ENCODE measurements around the gene RPL6. TPM values are rescaled to one million over a fixed set of nuclear protein-coding genes. Genes with fewer than 3 reads are reported as not detected.

The RPL6 gene
- total RNA-seq, 2 donors from 2014 or later, result 737 to 1,506 TPM

DNA sequence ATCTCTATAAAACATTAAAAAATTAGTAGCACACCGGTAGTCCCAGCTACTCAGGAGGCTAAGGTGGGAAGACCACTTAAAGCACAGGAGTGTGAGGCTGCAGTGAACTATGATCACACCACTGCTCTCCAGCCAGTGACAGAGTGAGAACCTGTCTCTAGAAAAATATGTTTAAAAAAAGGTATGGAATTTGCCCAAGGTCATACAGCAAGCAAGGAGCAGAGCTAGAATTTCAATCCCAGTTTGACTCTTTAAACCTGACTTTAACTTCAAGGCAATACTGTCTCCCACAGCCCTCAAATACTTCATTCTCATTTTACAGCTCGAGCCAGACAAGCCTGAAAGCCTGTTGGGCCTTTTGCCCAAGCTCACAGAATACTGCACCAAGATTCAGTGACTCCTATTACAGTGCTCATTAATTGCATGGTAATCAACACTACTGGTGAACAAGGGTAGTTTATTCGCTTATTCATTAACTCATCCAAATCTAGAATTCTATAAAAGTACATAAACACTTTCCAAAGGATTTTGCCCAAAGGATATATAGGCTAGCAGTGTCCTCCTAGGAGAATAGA lies 35.2 kb downstream of the RPL6 start:
- Histone ChIP-seq H3K27ac (no peak overlapping the region), H3K4me3 (no peak overlapping the region), H3K4me1 (replicated peaks) (no peaks in the 10 kb centered on the region), H3K36me3 (no peaks in the 10 kb centered on the region), H3K27me3 (replicated peaks; ENCODE audit: insufficient read depth) (no peaks in the 10 kb centered on the region), H3K9me3 (no peaks in the 10 kb centered on the region)
- TF ChIP-seq POLR2A (IDR thresholded peaks at IDR 0.05) (no peak), POLR2AphosphoS5 (IDR thresholded peaks at IDR 0.05) (no peak)
- TF ChIP-seq, protein P1, sequence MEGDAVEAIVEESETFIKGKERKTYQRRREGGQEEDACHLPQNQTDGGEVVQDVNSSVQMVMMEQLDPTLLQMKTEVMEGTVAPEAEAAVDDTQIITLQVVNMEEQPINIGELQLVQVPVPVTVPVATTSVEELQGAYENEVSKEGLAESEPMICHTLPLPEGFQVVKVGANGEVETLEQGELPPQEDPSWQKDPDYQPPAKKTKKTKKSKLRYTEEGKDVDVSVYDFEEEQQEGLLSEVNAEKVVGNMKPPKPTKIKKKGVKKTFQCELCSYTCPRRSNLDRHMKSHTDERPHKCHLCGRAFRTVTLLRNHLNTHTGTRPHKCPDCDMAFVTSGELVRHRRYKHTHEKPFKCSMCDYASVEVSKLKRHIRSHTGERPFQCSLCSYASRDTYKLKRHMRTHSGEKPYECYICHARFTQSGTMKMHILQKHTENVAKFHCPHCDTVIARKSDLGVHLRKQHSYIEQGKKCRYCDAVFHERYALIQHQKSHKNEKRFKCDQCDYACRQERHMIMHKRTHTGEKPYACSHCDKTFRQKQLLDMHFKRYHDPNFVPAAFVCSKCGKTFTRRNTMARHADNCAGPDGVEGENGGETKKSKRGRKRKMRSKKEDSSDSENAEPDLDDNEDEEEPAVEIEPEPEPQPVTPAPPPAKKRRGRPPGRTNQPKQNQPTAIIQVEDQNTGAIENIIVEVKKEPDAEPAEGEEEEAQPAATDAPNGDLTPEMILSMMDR (IDR thresholded peaks at IDR 0.05), result no peak
- WGBS, result 85% methylated on average over 3 of the region's 3 CpGs
- no peak for DNase-seq (ENCODE audit: low spot score)
- intact Hi-C loops (cut with DNase I), result no loop called here

DNA sequence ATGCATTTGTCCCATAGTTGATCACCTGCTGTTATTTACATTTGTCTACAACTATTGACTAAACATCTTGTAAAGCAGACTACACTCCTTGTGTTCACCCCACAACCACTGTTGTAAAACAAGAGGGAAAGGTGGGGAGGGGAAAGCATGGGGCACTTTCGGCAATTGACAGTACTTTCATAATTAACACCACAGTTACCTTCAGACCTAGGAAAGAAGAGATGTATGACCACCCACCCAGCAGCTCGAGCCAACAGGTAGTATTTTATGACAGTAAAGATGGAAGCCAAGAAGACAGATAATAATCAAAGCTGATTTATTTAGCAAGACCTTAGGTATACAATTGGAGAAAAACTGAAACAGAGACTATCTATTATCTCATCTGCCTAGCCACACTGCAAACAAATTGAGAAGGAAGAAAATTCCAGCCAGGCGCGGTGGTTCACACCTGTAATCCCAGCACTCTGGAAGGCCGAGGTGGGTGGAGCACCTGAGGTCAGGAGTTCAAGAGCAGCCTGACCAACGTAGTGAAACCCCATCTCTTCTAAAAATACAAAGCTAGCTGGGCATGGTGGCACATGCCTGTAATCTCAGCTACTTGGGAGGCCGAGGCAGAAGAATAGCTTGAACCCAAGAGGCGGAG lies 38.4 kb downstream of the RPL6 start:
- Histone ChIP-seq H3K4me3 (no peak overlapping the region), H3K4me1 (replicated peaks) (peaks cover 5% of the 10 kb centered on the region), H3K27ac (peak overlapping the region in 1 of 2 donors; percentile 31), H3K9me3 (no peaks in the 10 kb centered on the region), H3K27me3 (replicated peaks; ENCODE audit: insufficient read depth) (no peaks in the 10 kb centered on the region), H3K36me3 (no peaks in the 10 kb centered on the region)
- TF ChIP-seq POLR2AphosphoS5 (IDR thresholded peaks at IDR 0.05) (no peak), POLR2A (IDR thresholded peaks at IDR 0.05) (no peak)
- TF ChIP-seq, protein P1 (IDR thresholded peaks at IDR 0.05), result no peak
- 50% methylated on average over 8 of the region's 8 CpGs for WGBS
- DNase-seq (ENCODE audit: low spot score), result no peak
- intact Hi-C loops (cut with DNase I), result no loop called here

DNA sequence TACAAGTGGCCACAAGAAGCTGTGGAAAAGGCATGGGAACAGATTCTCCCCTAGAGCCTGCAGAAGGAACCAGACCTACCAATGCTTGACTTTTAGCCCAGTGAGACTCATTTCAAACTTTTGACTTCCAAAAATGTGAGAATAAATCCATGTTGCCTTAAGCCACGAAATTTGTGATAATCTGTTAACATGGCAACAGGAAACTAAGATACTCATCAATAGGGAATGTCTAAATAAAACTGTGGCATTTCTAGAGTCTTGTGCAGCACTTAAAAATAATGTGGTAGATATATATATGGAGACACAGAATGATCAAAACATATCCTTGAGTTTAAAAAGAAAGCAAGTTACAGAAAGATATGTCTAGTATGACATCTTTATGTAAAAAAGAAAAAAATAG lies 39.2 kb downstream of the RPL6 start:
- TF ChIP-seq, protein P1 (IDR thresholded peaks at IDR 0.05), result no peak
- Histone ChIP-seq H3K9me3 (no peaks in the 10 kb centered on the region), H3K4me1 (replicated peaks) (peaks cover 5% of the 10 kb centered on the region), H3K27me3 (replicated peaks; ENCODE audit: insufficient read depth) (no peaks in the 10 kb centered on the region), H3K36me3 (no peaks in the 10 kb centered on the region), H3K4me3 (no peak overlapping the region), H3K27ac (no peak overlapping the region)
- intact Hi-C loops (cut with DNase I), result no loop called here
- 20% methylated on average over 1 of the region's 1 CpG for WGBS
- no peak for DNase-seq (ENCODE audit: low spot score)

DNA sequence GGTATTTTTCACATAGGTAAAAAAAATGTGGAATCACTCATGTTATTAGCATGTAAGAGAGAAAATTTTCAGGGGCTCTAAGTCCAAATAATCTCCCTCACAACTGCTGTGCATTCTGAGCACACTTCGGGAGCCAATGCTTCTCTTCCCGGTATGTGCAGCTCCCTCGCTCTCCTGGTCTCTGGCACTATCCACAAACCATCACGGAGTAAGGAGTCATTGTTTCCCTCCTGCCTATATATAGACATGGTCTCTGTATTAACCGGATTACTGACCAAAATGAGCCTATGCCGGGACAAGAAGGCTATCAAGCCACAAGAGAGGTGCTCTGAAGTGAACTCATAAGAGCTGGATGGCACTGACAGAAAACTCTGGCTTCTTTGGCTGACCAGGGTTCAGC lies 40.5 kb downstream of the RPL6 start:
- no peak for DNase-seq (ENCODE audit: low spot score)
- 65% methylated on average over 6 of the region's 6 CpGs for WGBS
- TF ChIP-seq POLR2A (IDR thresholded peaks at IDR 0.05) (no peak), POLR2AphosphoS5 (IDR thresholded peaks at IDR 0.05) (no peak)
- TF ChIP-seq, protein P1 (IDR thresholded peaks at IDR 0.05), result no peak
- Histone ChIP-seq H3K36me3 (no peaks in the 10 kb centered on the region), H3K4me1 (replicated peaks) (peaks cover 5% of the 10 kb centered on the region), H3K27me3 (replicated peaks; ENCODE audit: insufficient read depth) (no peaks in the 10 kb centered on the region), H3K27ac (no peak overlapping the region), H3K9me3 (no peaks in the 10 kb centered on the region), H3K4me3 (no peak overlapping the region)
- intact Hi-C loops (cut with DNase I), result no loop called here

DNA sequence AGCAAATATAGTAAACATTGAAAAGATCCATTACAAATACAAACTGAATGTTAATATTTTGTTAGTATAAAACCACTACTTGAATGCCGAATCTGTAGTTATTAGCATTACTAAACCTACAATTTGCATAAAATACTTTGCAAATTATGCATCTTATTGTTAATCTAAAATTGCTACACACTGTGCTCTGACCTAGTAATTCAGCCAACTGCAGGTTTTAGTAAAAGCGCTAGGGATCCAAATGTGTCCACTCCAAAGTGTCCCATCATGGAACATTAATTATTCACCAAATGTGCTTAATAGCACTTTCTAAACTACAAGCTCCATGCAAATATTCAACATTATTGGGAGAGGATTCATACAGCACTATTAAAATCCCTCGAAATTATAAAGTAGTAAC lies 41.4 kb downstream of the RPL6 start:
- Histone ChIP-seq H3K27ac (no peak overlapping the region), H3K4me3 (no peak overlapping the region), H3K27me3 (replicated peaks; ENCODE audit: insufficient read depth) (no peaks in the 10 kb centered on the region), H3K9me3 (no peaks in the 10 kb centered on the region), H3K36me3 (no peaks in the 10 kb centered on the region), H3K4me1 (replicated peaks) (peaks cover 5% of the 10 kb centered on the region)
- WGBS, result 57% methylated on average over 3 of the region's 3 CpGs
- intact Hi-C loops (cut with DNase I), result no loop called here
- TF ChIP-seq POLR2AphosphoS5 (IDR thresholded peaks at IDR 0.05) (no peak), POLR2A (IDR thresholded peaks at IDR 0.05) (no peak)
- TF ChIP-seq, protein P1 (IDR thresholded peaks at IDR 0.05), result no peak
- no peak for DNase-seq (ENCODE audit: low spot score)
